ENCODE data around the gene PPP1R12B.
"Not testable (repeated sequence)": the region's sequence is repeated elsewhere in the genome, so short reads cannot be mapped to it uniquely, and the experiment has no call there.

Gene PPP1R12B

GRCh38 chr1:202448140-202448539, 99.6 kb downstream of the PPP1R12B start:
- H3K27me3 ChIP-seq (ENCODE audit: control insufficient read depth in 1 of 2, insufficient read depth in 2 of 2, low read length in 2 of 2); H3K36me3 ChIP-seq (ENCODE audit: control insufficient read depth in 1 of 2, insufficient read depth in 2 of 2, low read length in 2 of 2); H3K9ac ChIP-seq (ENCODE audit: low read depth in 1 of 2, low read length in 2 of 2); H3K4me1 ChIP-seq (ENCODE audit: control insufficient read depth in 1 of 2, insufficient read depth in 2 of 2, low read length in 2 of 2); H3K4me3 ChIP-seq (ENCODE audit: low read depth in 1 of 2, low read length in 2 of 2); H3K9me3 ChIP-seq (ENCODE audit: control insufficient read depth in 1 of 2, low read length in 2 of 2); H3K27ac ChIP-seq (ENCODE audit: low read depth, low read length): not testable (repeated sequence)

- H3K36me3 ChIP-seq (ENCODE audit: control insufficient read depth in 1 of 2, insufficient read depth in 2 of 2, low read length in 2 of 2); H3K27ac ChIP-seq (ENCODE audit: low read depth, low read length); H3K4me3 ChIP-seq (ENCODE audit: low read depth in 1 of 2, low read length in 2 of 2): not testable (repeated sequence)
Measured at GRCh38 chr1:202451641-202452040, 103.1 kb downstream of the PPP1R12B start.

GRCh38 chr1:202452508-202452907, 104.0 kb downstream of the PPP1R12B start:
- Histone ChIP-seq H3K36me3 (ENCODE audit: control insufficient read depth in 1 of 2, insufficient read depth in 2 of 2, low read length in 2 of 2) (no peaks in the 10 kb centered on the region), H3K4me3 (ENCODE audit: low read depth in 1 of 2, low read length in 2 of 2) (no peak overlapping the region), H3K27ac (ENCODE audit: low read depth, low read length) (no peak overlapping the region), H3K4me1 (ENCODE audit: control insufficient read depth in 1 of 2, insufficient read depth in 2 of 2, low read length in 2 of 2) (peaks cover 0 to 5% of the 10 kb centered on the region in 2 donors), H3K9ac (ENCODE audit: low read depth in 1 of 2, low read length in 2 of 2) (no peak overlapping the region), H3K27me3 (ENCODE audit: control insufficient read depth in 1 of 2, insufficient read depth in 2 of 2, low read length in 2 of 2) (no peaks in the 10 kb centered on the region), H3K9me3 (ENCODE audit: control insufficient read depth in 1 of 2, low read length in 2 of 2) (no peaks in the 10 kb centered on the region)

More at GRCh38 chr1:202451641-202452040, 103.1 kb downstream of the PPP1R12B start:
- not testable (repeated sequence) for H3K27me3 ChIP-seq (ENCODE audit: control insufficient read depth in 1 of 2, insufficient read depth in 2 of 2, low read length in 2 of 2); H3K4me1 ChIP-seq (ENCODE audit: control insufficient read depth in 1 of 2, insufficient read depth in 2 of 2, low read length in 2 of 2); H3K9me3 ChIP-seq (ENCODE audit: control insufficient read depth in 1 of 2, low read length in 2 of 2); H3K9ac ChIP-seq (ENCODE audit: low read depth in 1 of 2, low read length in 2 of 2)

GRCh38 chr1:202456372-202457169, 108.1 kb downstream of the PPP1R12B start:
- H3K27me3 ChIP-seq (ENCODE audit: control insufficient read depth in 1 of 2, insufficient read depth in 2 of 2, low read length in 2 of 2); H3K9ac ChIP-seq (ENCODE audit: low read depth in 1 of 2, low read length in 2 of 2); H3K9me3 ChIP-seq (ENCODE audit: control insufficient read depth in 1 of 2, low read length in 2 of 2); H3K27ac ChIP-seq (ENCODE audit: low read depth, low read length); H3K4me3 ChIP-seq (ENCODE audit: low read depth in 1 of 2, low read length in 2 of 2); H3K36me3 ChIP-seq (ENCODE audit: control insufficient read depth in 1 of 2, insufficient read depth in 2 of 2, low read length in 2 of 2): not testable (repeated sequence)
- peaks cover 8 to 11% of the 10 kb centered on the region in 2 donors for H3K4me1 ChIP-seq (ENCODE audit: control insufficient read depth in 1 of 2, insufficient read depth in 2 of 2, low read length in 2 of 2)

GRCh38 chr1:202458651-202459050, 110.2 kb downstream of the PPP1R12B start:
- H3K4me1 ChIP-seq (ENCODE audit: control insufficient read depth in 1 of 2, insufficient read depth in 2 of 2, low read length in 2 of 2) = peaks cover 18% of the 10 kb centered on the region in 2 donors
- H3K36me3 ChIP-seq (ENCODE audit: control insufficient read depth in 1 of 2, insufficient read depth in 2 of 2, low read length in 2 of 2); H3K9ac ChIP-seq (ENCODE audit: low read depth in 1 of 2, low read length in 2 of 2); H3K27ac ChIP-seq (ENCODE audit: low read depth, low read length); H3K27me3 ChIP-seq (ENCODE audit: control insufficient read depth in 1 of 2, insufficient read depth in 2 of 2, low read length in 2 of 2); H3K4me3 ChIP-seq (ENCODE audit: low read depth in 1 of 2, low read length in 2 of 2); H3K9me3 ChIP-seq (ENCODE audit: control insufficient read depth in 1 of 2, low read length in 2 of 2): not testable (repeated sequence)

- H3K9ac ChIP-seq (ENCODE audit: low read depth in 1 of 2, low read length in 2 of 2); H3K27ac ChIP-seq (ENCODE audit: low read depth, low read length); H3K36me3 ChIP-seq (ENCODE audit: control insufficient read depth in 1 of 2, insufficient read depth in 2 of 2, low read length in 2 of 2); H3K4me3 ChIP-seq (ENCODE audit: low read depth in 1 of 2, low read length in 2 of 2); H3K27me3 ChIP-seq (ENCODE audit: control insufficient read depth in 1 of 2, insufficient read depth in 2 of 2, low read length in 2 of 2); H3K9me3 ChIP-seq (ENCODE audit: control insufficient read depth in 1 of 2, low read length in 2 of 2): not testable (repeated sequence)
- H3K4me1 ChIP-seq (ENCODE audit: control insufficient read depth in 1 of 2, insufficient read depth in 2 of 2, low read length in 2 of 2) = peaks cover 18% of the 10 kb centered on the region in 2 donors
Measured at GRCh38 chr1:202459470-202460142, 111.1 kb downstream of the PPP1R12B start.

- not testable (repeated sequence) for H3K9ac ChIP-seq (ENCODE audit: low read depth in 1 of 2, low read length in 2 of 2); H3K27me3 ChIP-seq (ENCODE audit: control insufficient read depth in 1 of 2, insufficient read depth in 2 of 2, low read length in 2 of 2); H3K4me3 ChIP-seq (ENCODE audit: low read depth in 1 of 2, low read length in 2 of 2); H3K9me3 ChIP-seq (ENCODE audit: control insufficient read depth in 1 of 2, low read length in 2 of 2); H3K27ac ChIP-seq (ENCODE audit: low read depth, low read length); H3K36me3 ChIP-seq (ENCODE audit: control insufficient read depth in 1 of 2, insufficient read depth in 2 of 2, low read length in 2 of 2)
- H3K4me1 ChIP-seq (ENCODE audit: control insufficient read depth in 1 of 2, insufficient read depth in 2 of 2, low read length in 2 of 2) = peaks cover 18% of the 10 kb centered on the region in 2 donors
Measured at GRCh38 chr1:202460143-202460495, 111.6 kb downstream of the PPP1R12B start.

GRCh38 chr1:202462342-202463076, 114.0 kb downstream of the PPP1R12B start:
- Histone ChIP-seq H3K27me3 (ENCODE audit: control insufficient read depth in 1 of 2, insufficient read depth in 2 of 2, low read length in 2 of 2) (no peaks in the 10 kb centered on the region), H3K4me3 (ENCODE audit: low read depth in 1 of 2, low read length in 2 of 2) (peak overlapping the region in 1 of 2 donors; percentile 6), H3K9ac (ENCODE audit: low read depth in 1 of 2, low read length in 2 of 2) (no peak overlapping the region), H3K4me1 (ENCODE audit: control insufficient read depth in 1 of 2, insufficient read depth in 2 of 2, low read length in 2 of 2) (peaks cover 13 to 18% of the 10 kb centered on the region in 2 donors), H3K36me3 (ENCODE audit: control insufficient read depth in 1 of 2, insufficient read depth in 2 of 2, low read length in 2 of 2) (no peaks in the 10 kb centered on the region), H3K9me3 (ENCODE audit: control insufficient read depth in 1 of 2, low read length in 2 of 2) (no peaks in the 10 kb centered on the region), H3K27ac (ENCODE audit: low read depth, low read length) (no peak overlapping the region)

- not testable (repeated sequence) for H3K36me3 ChIP-seq (ENCODE audit: control insufficient read depth in 1 of 2, insufficient read depth in 2 of 2, low read length in 2 of 2); H3K9ac ChIP-seq (ENCODE audit: low read depth in 1 of 2, low read length in 2 of 2); H3K27ac ChIP-seq (ENCODE audit: low read depth, low read length); H3K9me3 ChIP-seq (ENCODE audit: control insufficient read depth in 1 of 2, low read length in 2 of 2); H3K4me3 ChIP-seq (ENCODE audit: low read depth in 1 of 2, low read length in 2 of 2); H3K27me3 ChIP-seq (ENCODE audit: control insufficient read depth in 1 of 2, insufficient read depth in 2 of 2, low read length in 2 of 2)
- H3K4me1 ChIP-seq (ENCODE audit: control insufficient read depth in 1 of 2, insufficient read depth in 2 of 2, low read length in 2 of 2) = peaks cover 13 to 16% of the 10 kb centered on the region in 2 donors
Measured at GRCh38 chr1:202464153-202464742, 115.7 kb downstream of the PPP1R12B start.

Measured in duodenal mucosa (tissue), 2 donors.